ENCODE results near the gene TRIP4.
A peak's percentile ranks its signal among the peaks of the same experiment; 100 is the strongest.

TRIP4 gene

GRCh38 chr15:64503197-64503596 is 115.6 kb downstream of the TRIP4 start:
- Histone ChIP-seq H3K27ac (peak overlapping the region; percentile 9; the same call in 1 of the 2 replicates), H2AFZ (ENCODE audit: low read depth) (no peak overlapping the region), H3K36me3 (ENCODE audit: insufficient read depth) (no peaks in the 10 kb centered on the region), H3K4me2 (peak overlapping the region; percentile 17; the same call in 1 of the 2 replicates), H3K9ac (no peak overlapping the region), H3K27me3 (ENCODE audit: insufficient read depth, low read depth) (no peaks in the 10 kb centered on the region), H4K20me1 (ENCODE audit: insufficient read depth) (no peaks in the 10 kb centered on the region; the same call in 1 of the 2 replicates), H3K79me2 (ENCODE audit: insufficient read depth, low read depth) (peaks cover 51% of the 10 kb centered on the region; the same call in 1 of the 2 replicates), H3K4me3 (IDR thresholded peaks at IDR 0.05; ENCODE audit: insufficient read depth, low read depth, low read length) (no peak overlapping the region), H3K4me1 (ENCODE audit: low read depth, poor library complexity, severe bottlenecking) (peaks cover 83% of the 10 kb centered on the region)
- TF ChIP-seq CTCF (conservative IDR thresholded peaks at IDR 0.05; ENCODE audit: low read depth, low read length): no peak

GRCh38 chr15:64503640-64504039 is 116.0 kb downstream of the TRIP4 start:
- no peak for TF ChIP-seq CTCF (conservative IDR thresholded peaks at IDR 0.05; ENCODE audit: low read depth, low read length)
- Histone ChIP-seq H3K4me3 (IDR thresholded peaks at IDR 0.05; ENCODE audit: insufficient read depth, low read depth, low read length) (no peak overlapping the region), H3K27me3 (ENCODE audit: insufficient read depth, low read depth) (no peaks in the 10 kb centered on the region), H3K79me2 (ENCODE audit: insufficient read depth, low read depth) (peaks cover 49% of the 10 kb centered on the region; the same call in 1 of the 2 replicates), H3K36me3 (ENCODE audit: insufficient read depth) (no peaks in the 10 kb centered on the region), H3K4me2 (peak overlapping the region; percentile 17; the same call in 1 of the 2 replicates), H3K27ac (peak overlapping the region; percentile 9; the same call in 1 of the 2 replicates), H2AFZ (ENCODE audit: low read depth) (no peak overlapping the region), H3K9ac (no peak overlapping the region), H3K4me1 (ENCODE audit: low read depth, poor library complexity, severe bottlenecking) (peaks cover 84% of the 10 kb centered on the region), H4K20me1 (ENCODE audit: insufficient read depth) (no peaks in the 10 kb centered on the region; the same call in 1 of the 2 replicates)

All from KMS-11 (cell line).